HepG2 (cell line): ENCODE data around the gene RGS6. TPM values are rescaled to one million over a fixed set of nuclear protein-coding genes. Genes with fewer than 3 reads are reported as not detected.
A peak's percentile ranks its signal among the peaks of the same experiment; 100 is the strongest.

Experiments used
- ATAC-seq: fragments of 200-7000 bp; cut with Tn5 transposase; 3 replicates; pipeline ENCODE4 v1.9.1; 2020; ENCODE audit warnings: mild to moderate bottlenecking, moderate library complexity
- BruUV-seq: library from RNA; stranded (reverse); fragments of 400-500 nt; replicated peaks from 2 replicates; lab custom pipeline; 2021; lab: Mats Ljungman, UMichigan
- CTCF ChIA-PET: fragments of 300-600 bp; formaldehyde crosslinking; extraction: SDS; loops from one replicate; lab custom pipeline; 2021; ENCODE audit warnings: low total read pairs, inconsistent platforms, low intra/inter-chr PET ratio; lab: Yijun Ruan, JAX
- POLR2A ChIA-PET: fragments of 350-600 bp; sonication (Branson Sonifier 250); formaldehyde crosslinking; loops from one replicate; lab custom pipeline; 2020; ENCODE audit warnings: antibody characterized with exemption, inconsistent platforms; lab: Yijun Ruan, JAX
- DNase-seq: peaks from one replicate; pipeline ENCODE4 v3.0.0-alpha.2; 2015; ENCODE audit warnings: low spot score
- FAIRE-seq: peaks from 3 replicates; lab custom pipeline; 2011; peaks lifted over from hg19 to GRCh38; lab: Jason Lieb, UNC
- H2AFZ ChIP-seq: one replicate; pipeline ENCODE4 v1.6.1; 2011; ENCODE audit warnings: low read length, inconsistent platforms
- H3K27ac ChIP-seq: fragments of 300-600 bp; 3 replicates; pipeline ENCODE4 v1.8.0; 2011; ENCODE audit warnings: mixed run types, mild to moderate bottlenecking, mixed read lengths, low read length, inconsistent platforms; ENCODE audit not compliant: insufficient read depth; ENCODE audit errors: extremely low read length
- H3K27me3 ChIP-seq, 2 experiments: fragments of 200-600 bp in 1 of 2; 2 replicates in 1 of 2; 3 replicates in 1 of 2; pipeline versions ENCODE4 v1.6.0 to v1.8.0; 2011; ENCODE audit warnings: low read length in 2 of 2, mild to moderate bottlenecking in 2 of 2, moderate library complexity in 2 of 2, inconsistent platforms in 1 of 2; ENCODE audit not compliant: insufficient read depth in 2 of 2, control insufficient read depth in 1 of 2
- H3K36me3 ChIP-seq, 2 experiments: fragments of 200-600 bp in 1 of 2; replicated peaks in 1 of 2; 2 replicates in 1 of 2; 3 replicates in 1 of 2; pipeline versions ENCODE4 v1.5.1 to v1.8.0; 2011; ENCODE audit warnings: low read length in 2 of 2, inconsistent platforms in 1 of 2; ENCODE audit not compliant: insufficient read depth in 2 of 2, control insufficient read depth in 1 of 2
- H3K4me1 ChIP-seq: 2 replicates; pipeline ENCODE4 v1.5.1; 2012; ENCODE audit warnings: low read length, inconsistent platforms; ENCODE audit not compliant: insufficient read depth
- H3K4me2 ChIP-seq: 2 replicates; pipeline ENCODE4 v1.6.0; 2011; ENCODE audit warnings: low read depth, low read length, inconsistent platforms
- H3K4me3 ChIP-seq, 3 experiments: fragments of 200-600 bp in 1 of 3; sonication (generic), shearing (Covaris generic) in 1 of 3; replicated peaks in 1 of 3; 2 replicates each; pipeline ENCODE4 v1.5.1; 2011 to 2016; ENCODE audit warnings: low read length in 3 of 3, inconsistent platforms in 2 of 3, low read depth in 2 of 3, mild to moderate bottlenecking in 2 of 3, control low read depth in 1 of 3, mixed read lengths in 1 of 3; ENCODE audit not compliant: insufficient read depth in 1 of 3
- H3K79me2 ChIP-seq: one replicate; pipeline ENCODE4 v1.6.1; 2011; ENCODE audit warnings: low read length, inconsistent platforms; ENCODE audit not compliant: insufficient read depth
- H3K9ac ChIP-seq: 2 replicates; pipeline ENCODE4 v1.6.0; 2011; ENCODE audit warnings: mild to moderate bottlenecking, low read depth, low read length, inconsistent platforms; ENCODE audit not compliant: insufficient read depth
- H3K9me3 ChIP-seq: 2 replicates; pipeline ENCODE4 v1.5.1; 2012; ENCODE audit warnings: mild to moderate bottlenecking, low read length
- H4K20me1 ChIP-seq: 2 replicates; pipeline ENCODE4 v1.6.0; 2011; ENCODE audit warnings: inconsistent platforms, mild to moderate bottlenecking, low read length, moderate library complexity; ENCODE audit not compliant: insufficient read depth
- ATM ChIP-seq: fragments of 450-650 bp; IDR thresholded peaks from 2 replicates; pipeline ENCODE4 v1.7.1; 2017; ENCODE audit warnings: mild to moderate bottlenecking, borderline replicate concordance
- CREB1 ChIP-seq, 2 experiments: fragments of 450-650 bp in 1 of 2; IDR thresholded peaks; 2 replicates each; pipeline ENCODE4 v1.6.1; 2016 to 2017; ENCODE audit warnings: control low read depth in 1 of 2, mild to moderate bottlenecking in 1 of 2, missing compliant biosample characterization in 1 of 2, missing genetic modification characterization in 1 of 2
- MTF1 ChIP-seq: sonication (generic); formaldehyde crosslinking; IDR thresholded peaks from 2 replicates; pipeline ENCODE4 v1.5.0; 2020; ENCODE audit warnings: missing genetic modification reagents
- NBN ChIP-seq: fragments of 450-650 bp; conservative IDR thresholded peaks from 2 replicates; pipeline ENCODE4 v1.6.1; 2017
- PHB2 ChIP-seq: fragments of 450-650 bp; IDR thresholded peaks from 2 replicates; pipeline ENCODE4 v1.6.1; 2018; ENCODE audit not compliant: partially characterized antibody
- RAD21 ChIP-seq: fragments of 450-650 bp; formaldehyde crosslinking; IDR thresholded peaks from 2 replicates; pipeline ENCODE4 v1.5.0; 2020; ENCODE audit warnings: mild to moderate bottlenecking
- STAG1 ChIP-seq: sonication (generic); formaldehyde crosslinking; IDR thresholded peaks from 2 replicates; pipeline ENCODE4 v1.4.0; 2020; ENCODE audit warnings: missing genetic modification reagents
- ZNF790 ChIP-seq: sonication (generic); formaldehyde crosslinking; IDR thresholded peaks from 2 replicates; pipeline ENCODE4 v1.8.0; 2022; ENCODE audit warnings: missing genetic modification reagents, mild to moderate bottlenecking, borderline replicate concordance
- ZSCAN12 ChIP-seq: sonication (generic); formaldehyde crosslinking; IDR thresholded peaks from 2 replicates; pipeline ENCODE4 v1.9.0; 2021; ENCODE audit warnings: mild to moderate bottlenecking, missing genetic modification reagents
- ZUFSP ChIP-seq: sonication (generic); formaldehyde crosslinking; IDR thresholded peaks from 2 replicates; pipeline ENCODE4 v1.9.0; 2021; ENCODE audit warnings: missing genetic modification reagents, mild to moderate bottlenecking, borderline replicate concordance
- WGBS: methylation state at CpG from one replicate; pipeline ENCODE4 v1.1.6; 2017; ENCODE audit warnings: low lambda C conversion rate; 5-methylcytosine and 5-hydroxymethylcytosine counted together
- in situ Hi-C: cut with HindIII; loops from 2 replicates; pipeline ENCODE4 v1.10.0; 2017; ENCODE audit warnings: low pct_unique_long_range_greater_than_20kb; ENCODE audit not compliant: extremely low pct_ligation_motif_present
- intact Hi-C: fragments of 100-400 bp; cut with micrococcal nuclease; formaldehyde crosslinking; loops from one replicate; pipeline ENCODE4 v1.10.0; 2022; ENCODE audit not compliant: unreplicated experiment
- polyA plus RNA-seq, 8 experiments: library from polyadenylated mRNA; depleted of rRNA in 3 of 8; stranded (reverse) in 7 of 8; unstranded in 1 of 8; fragments of >200 nt; fragmentation: Illumina TruSeq in 4 of 8; extraction: Trizol in 4 of 8; gene quantifications; 2 replicates each; pipeline versions ENCODE4 v1.2.1 to v1.2.3, GENCODE V29; 2011 to 2016; ENCODE audit warnings: low read depth in 4 of 8, missing spikeins in 1 of 8, mixed read lengths in 1 of 8; ENCODE audit not compliant: insufficient read depth in 1 of 8
- total RNA-seq, 5 experiments: library from RNA; depleted of rRNA; stranded (reverse); fragments of >200 nt; fragmentation: Illumina TruSeq; extraction: Trizol; gene quantifications; 2 replicates each; pipeline ENCODE4 v1.2.3, GENCODE V29; 2016; ENCODE audit warnings: low read depth in 1 of 5
- TF ChIP-seq, protein P1 (sequence below): sonication (generic); formaldehyde crosslinking; IDR thresholded peaks from 2 replicates; pipeline ENCODE4 v1.5.0; 2020; ENCODE audit warnings: mild to moderate bottlenecking, missing genetic modification reagents, moderate library complexity
- TF ChIP-seq, protein P2 (sequence below): sonication (generic); formaldehyde crosslinking; IDR thresholded peaks from 2 replicates; pipeline ENCODE4 v1.4.0; 2020; ENCODE audit warnings: missing genetic modification reagents, borderline replicate concordance
- TF ChIP-seq, protein P3 (sequence below): sonication (generic); formaldehyde crosslinking; IDR thresholded peaks from 2 replicates; pipeline ENCODE4 v1.9.0; 2021; ENCODE audit warnings: missing genetic modification reagents, borderline replicate concordance

Gene RGS6
- total and polyA plus RNA-seq, 2 of the 13 experiments (the other 11 are each of a cell fraction or from before 2014, with no cell fraction given) = not detected

- DNase-seq (peak; percentile 46), FAIRE-seq (peak; percentile 81), ATAC-seq (peak; percentile 85)
- intact Hi-C loops (loop anchor here (1.0 to 10.0 kb wide), 3 partner anchors 298 to 431 kb away; no protein-coding TSS in a partner anchor), in situ Hi-C loops (loop anchor here (5.0 kb wide), 1 partner anchor 380 kb away; no protein-coding TSS in a partner anchor)
- Histone ChIP-seq H4K20me1 (no peaks in the 10 kb centered on the region), H3K4me1 (no peaks in the 10 kb centered on the region), H3K9ac (no peak overlapping the region), H3K4me3 (no peak overlapping the region), H3K4me2 (no peak overlapping the region), H3K27me3 (peaks cover 3 to 27% of the 10 kb centered on the region in 2 experiments; a peak in 3 of 5 replicates), H3K79me2 (no peaks in the 10 kb centered on the region), H3K36me3 (no peaks in the 10 kb centered on the region), H2AFZ (no peak overlapping the region), H3K27ac (no peak overlapping the region), H3K9me3 (no peaks in the 10 kb centered on the region)
- POLR2A ChIA-PET = no interaction called here
- WGBS = 12% methylated on average over 10 of the region's 11 CpGs
- BruUV-seq = no TSS peak
- CTCF ChIA-PET = interaction anchor here (0.6 to 2.2 kb wide), 4 partner anchors 386 to 433 kb away, joined by 3 to 32 read pairs (median 8); no protein-coding TSS in a partner anchor
- TF ChIP-seq MTF1 (CRISPR knock-in tag) (no peak), PHB2 (no peak), ZNF790 (CRISPR knock-in tag) (no peak), RAD21 (CRISPR knock-in tag) (peak; percentile 68), ZSCAN12 (CRISPR knock-in tag) (no peak), ATM (no peak), NBN (no peak), CREB1 (IDR thresholded peaks at IDR 0.05) (peak; percentile 34; the same call in 1 of the 2 replicates), CREB1 (CRISPR knock-in tag; IDR thresholded peaks at IDR 0.05) (no peak), ZUFSP (CRISPR knock-in tag) (no peak), STAG1 (peak; percentile 92)
- TF ChIP-seq, protein P1, sequence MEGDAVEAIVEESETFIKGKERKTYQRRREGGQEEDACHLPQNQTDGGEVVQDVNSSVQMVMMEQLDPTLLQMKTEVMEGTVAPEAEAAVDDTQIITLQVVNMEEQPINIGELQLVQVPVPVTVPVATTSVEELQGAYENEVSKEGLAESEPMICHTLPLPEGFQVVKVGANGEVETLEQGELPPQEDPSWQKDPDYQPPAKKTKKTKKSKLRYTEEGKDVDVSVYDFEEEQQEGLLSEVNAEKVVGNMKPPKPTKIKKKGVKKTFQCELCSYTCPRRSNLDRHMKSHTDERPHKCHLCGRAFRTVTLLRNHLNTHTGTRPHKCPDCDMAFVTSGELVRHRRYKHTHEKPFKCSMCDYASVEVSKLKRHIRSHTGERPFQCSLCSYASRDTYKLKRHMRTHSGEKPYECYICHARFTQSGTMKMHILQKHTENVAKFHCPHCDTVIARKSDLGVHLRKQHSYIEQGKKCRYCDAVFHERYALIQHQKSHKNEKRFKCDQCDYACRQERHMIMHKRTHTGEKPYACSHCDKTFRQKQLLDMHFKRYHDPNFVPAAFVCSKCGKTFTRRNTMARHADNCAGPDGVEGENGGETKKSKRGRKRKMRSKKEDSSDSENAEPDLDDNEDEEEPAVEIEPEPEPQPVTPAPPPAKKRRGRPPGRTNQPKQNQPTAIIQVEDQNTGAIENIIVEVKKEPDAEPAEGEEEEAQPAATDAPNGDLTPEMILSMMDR (CRISPR knock-in tag) = peak; percentile 84
- TF ChIP-seq, protein P2, sequence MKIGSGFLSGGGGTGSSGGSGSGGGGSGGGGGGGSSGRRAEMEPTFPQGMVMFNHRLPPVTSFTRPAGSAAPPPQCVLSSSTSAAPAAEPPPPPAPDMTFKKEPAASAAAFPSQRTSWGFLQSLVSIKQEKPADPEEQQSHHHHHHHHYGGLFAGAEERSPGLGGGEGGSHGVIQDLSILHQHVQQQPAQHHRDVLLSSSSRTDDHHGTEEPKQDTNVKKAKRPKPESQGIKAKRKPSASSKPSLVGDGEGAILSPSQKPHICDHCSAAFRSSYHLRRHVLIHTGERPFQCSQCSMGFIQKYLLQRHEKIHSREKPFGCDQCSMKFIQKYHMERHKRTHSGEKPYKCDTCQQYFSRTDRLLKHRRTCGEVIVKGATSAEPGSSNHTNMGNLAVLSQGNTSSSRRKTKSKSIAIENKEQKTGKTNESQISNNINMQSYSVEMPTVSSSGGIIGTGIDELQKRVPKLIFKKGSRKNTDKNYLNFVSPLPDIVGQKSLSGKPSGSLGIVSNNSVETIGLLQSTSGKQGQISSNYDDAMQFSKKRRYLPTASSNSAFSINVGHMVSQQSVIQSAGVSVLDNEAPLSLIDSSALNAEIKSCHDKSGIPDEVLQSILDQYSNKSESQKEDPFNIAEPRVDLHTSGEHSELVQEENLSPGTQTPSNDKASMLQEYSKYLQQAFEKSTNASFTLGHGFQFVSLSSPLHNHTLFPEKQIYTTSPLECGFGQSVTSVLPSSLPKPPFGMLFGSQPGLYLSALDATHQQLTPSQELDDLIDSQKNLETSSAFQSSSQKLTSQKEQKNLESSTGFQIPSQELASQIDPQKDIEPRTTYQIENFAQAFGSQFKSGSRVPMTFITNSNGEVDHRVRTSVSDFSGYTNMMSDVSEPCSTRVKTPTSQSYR = no peak
- TF ChIP-seq, protein P3, sequence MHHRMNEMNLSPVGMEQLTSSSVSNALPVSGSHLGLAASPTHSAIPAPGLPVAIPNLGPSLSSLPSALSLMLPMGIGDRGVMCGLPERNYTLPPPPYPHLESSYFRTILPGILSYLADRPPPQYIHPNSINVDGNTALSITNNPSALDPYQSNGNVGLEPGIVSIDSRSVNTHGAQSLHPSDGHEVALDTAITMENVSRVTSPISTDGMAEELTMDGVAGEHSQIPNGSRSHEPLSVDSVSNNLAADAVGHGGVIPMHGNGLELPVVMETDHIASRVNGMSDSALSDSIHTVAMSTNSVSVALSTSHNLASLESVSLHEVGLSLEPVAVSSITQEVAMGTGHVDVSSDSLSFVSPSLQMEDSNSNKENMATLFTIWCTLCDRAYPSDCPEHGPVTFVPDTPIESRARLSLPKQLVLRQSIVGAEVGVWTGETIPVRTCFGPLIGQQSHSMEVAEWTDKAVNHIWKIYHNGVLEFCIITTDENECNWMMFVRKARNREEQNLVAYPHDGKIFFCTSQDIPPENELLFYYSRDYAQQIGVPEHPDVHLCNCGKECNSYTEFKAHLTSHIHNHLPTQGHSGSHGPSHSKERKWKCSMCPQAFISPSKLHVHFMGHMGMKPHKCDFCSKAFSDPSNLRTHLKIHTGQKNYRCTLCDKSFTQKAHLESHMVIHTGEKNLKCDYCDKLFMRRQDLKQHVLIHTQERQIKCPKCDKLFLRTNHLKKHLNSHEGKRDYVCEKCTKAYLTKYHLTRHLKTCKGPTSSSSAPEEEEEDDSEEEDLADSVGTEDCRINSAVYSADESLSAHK (CRISPR knock-in tag) = no peak
Measured at GRCh38 chr14:72516936-72517700, 584.9 kb downstream of the RGS6 start.
